ENCODE measurements around the gene MARK3.

The MARK3 gene

DNA sequence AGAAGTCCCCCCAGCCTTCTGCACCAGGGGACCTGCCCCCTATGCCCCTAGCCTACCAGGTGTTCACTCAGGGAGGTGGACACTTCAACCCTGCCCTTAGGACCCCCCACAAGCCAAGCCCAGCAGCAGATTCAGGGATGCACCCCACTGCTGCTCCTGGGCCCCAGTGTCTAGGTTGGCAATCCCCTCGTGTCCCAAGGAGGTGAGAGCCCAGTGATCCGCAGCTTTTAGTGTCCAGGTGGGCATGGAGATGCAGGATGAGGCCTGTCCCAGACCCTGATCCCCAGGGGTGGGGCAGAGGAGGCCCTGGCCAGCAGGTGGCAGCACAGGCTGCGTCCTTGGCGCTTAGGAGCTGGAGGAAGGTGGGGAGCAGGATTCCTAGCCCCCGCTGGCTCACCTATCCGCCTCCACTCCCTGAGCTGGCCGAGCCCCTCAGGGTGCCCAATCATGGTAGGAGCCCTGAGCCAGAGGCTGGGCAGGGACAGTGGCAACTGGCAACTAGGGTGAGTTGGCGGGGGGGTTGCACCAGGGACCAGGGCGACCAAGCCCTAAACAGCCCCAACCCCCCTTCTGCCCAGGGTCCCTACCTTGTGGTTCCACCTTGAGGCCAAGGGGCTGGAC, 133.3 kb downstream of the MARK3 start:
- H3K9me3 ChIP-seq (ENCODE audit: control insufficient read depth, low read length) = no peaks in the 10 kb centered on the region
- H3K36me3 ChIP-seq (ENCODE audit: control insufficient read depth, insufficient read depth, low read length) = no peaks in the 10 kb centered on the region
- WGBS, 2 experiments = 63 to 64% methylated on average over 9 of the region's 9 CpGs
- no peak overlapping the region for H3K4me3 ChIP-seq (ENCODE audit: insufficient read depth, low read depth, low read length)
- H3K4me1 ChIP-seq (ENCODE audit: control insufficient read depth, insufficient read depth, low read length) = peaks cover 36% of the 10 kb centered on the region
- H3K27me3 ChIP-seq (ENCODE audit: control insufficient read depth, insufficient read depth, low read length, poor library complexity, severe bottlenecking) = peaks cover 24% of the 10 kb centered on the region
- H3K27ac ChIP-seq (ENCODE audit: insufficient read depth, low read depth, low read length, poor library complexity, severe bottlenecking) = no peak overlapping the region

DNA sequence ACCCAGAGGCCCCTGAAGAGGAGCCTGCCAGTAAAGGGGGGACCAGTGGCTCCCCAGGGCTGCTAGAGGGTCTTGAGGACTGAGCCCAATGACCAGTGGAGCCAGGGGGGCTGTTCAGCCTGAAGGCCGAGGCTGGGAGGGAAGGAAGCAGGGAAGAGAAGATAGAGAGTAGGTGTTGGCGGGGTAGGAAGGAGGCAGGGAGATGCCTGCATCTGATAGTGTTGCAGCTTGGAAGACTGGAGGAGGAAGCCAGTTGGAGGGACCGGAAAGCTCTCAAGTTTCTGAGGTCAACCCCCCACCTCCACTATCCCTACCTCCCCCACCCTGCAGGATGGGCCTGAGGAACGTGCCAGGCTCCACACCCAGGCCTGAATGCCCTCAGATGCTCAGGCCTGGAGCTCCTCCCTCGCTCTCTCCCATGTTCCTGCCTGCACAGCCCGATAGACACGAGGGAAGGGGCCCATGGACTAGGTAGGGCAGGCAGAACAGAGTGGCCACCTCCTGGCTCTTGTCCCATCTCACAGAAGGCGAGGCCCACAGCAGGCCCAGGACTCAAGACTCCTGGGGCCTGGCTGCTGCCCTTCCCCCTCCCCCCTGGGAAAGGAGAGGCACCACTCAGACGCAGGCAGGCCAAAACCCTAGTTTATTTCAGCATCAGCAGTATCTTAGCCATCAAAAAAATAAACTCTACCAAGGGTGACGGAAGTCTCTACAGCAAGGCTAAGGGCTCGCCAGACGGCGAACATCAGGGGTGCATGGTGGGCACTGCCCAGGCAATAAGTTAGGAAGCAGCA, 134.0 kb downstream of the MARK3 start:
- H3K4me1 ChIP-seq (ENCODE audit: control insufficient read depth, insufficient read depth, low read length) = peaks cover 38% of the 10 kb centered on the region
- H3K4me3 ChIP-seq (ENCODE audit: insufficient read depth, low read depth, low read length) = no peak overlapping the region
- H3K36me3 ChIP-seq (ENCODE audit: control insufficient read depth, insufficient read depth, low read length) = no peaks in the 10 kb centered on the region
- H3K27me3 ChIP-seq (ENCODE audit: control insufficient read depth, insufficient read depth, low read length, poor library complexity, severe bottlenecking) = peaks cover 31% of the 10 kb centered on the region
- no peaks in the 10 kb centered on the region for H3K9me3 ChIP-seq (ENCODE audit: control insufficient read depth, low read length)
- WGBS, 2 experiments = 85 to 88% methylated on average over 13 of the region's 13 CpGs
- H3K27ac ChIP-seq (ENCODE audit: insufficient read depth, low read depth, low read length, poor library complexity, severe bottlenecking) = no peak overlapping the region

DNA sequence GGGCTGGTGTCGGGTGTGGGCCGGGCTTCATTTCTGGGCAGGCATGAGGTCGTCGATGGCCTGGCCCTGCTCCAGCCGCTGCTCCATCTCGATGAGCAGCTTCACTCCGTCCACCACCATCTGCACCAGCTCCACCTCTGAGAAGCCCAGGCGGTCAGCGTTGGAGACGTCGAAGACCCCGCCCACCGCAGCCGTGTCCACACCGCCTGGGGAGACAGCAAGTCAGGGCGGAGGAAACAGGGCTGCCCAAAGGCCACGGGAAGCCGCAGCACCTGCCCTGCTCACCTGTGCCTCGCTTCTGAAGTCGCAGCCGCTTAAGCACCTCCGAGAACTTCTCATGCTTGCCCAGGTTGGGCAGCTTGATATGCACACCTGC, 134.6 kb downstream of the MARK3 start:
- Histone ChIP-seq H3K4me1 (ENCODE audit: control insufficient read depth, insufficient read depth, low read length) (peaks cover 43% of the 10 kb centered on the region), H3K9me3 (ENCODE audit: control insufficient read depth, low read length) (no peaks in the 10 kb centered on the region), H3K27me3 (ENCODE audit: control insufficient read depth, insufficient read depth, low read length, poor library complexity, severe bottlenecking) (peaks cover 37% of the 10 kb centered on the region), H3K36me3 (ENCODE audit: control insufficient read depth, insufficient read depth, low read length) (no peaks in the 10 kb centered on the region), H3K4me3 (ENCODE audit: insufficient read depth, low read depth, low read length) (no peak overlapping the region), H3K27ac (ENCODE audit: insufficient read depth, low read depth, low read length, poor library complexity, severe bottlenecking) (no peak overlapping the region)
- 93 to 94% methylated on average over 22 of the region's 22 CpGs for WGBS, 2 experiments

DNA sequence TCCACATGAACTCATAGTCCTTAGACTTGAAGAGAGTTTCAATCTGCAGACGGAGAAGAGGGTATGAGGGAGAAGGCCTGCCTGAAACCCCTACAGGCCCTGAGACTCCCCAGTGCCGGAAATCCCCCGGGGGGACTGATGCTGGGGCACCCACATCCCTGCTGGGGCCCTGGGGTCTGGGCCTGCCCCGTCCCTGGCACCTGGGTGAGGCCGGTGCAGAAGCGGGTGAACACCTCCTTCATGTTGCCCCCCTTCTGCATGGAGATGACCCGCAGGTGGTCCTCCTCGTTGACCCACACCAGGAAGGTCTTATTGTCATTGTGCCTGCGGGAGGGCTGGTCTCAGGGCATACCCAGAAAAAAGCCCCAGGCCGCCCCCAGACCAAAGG, 135.0 kb downstream of the MARK3 start:
- Histone ChIP-seq H3K36me3 (ENCODE audit: control insufficient read depth, insufficient read depth, low read length) (no peaks in the 10 kb centered on the region), H3K4me1 (ENCODE audit: control insufficient read depth, insufficient read depth, low read length) (peaks cover 43% of the 10 kb centered on the region), H3K4me3 (ENCODE audit: insufficient read depth, low read depth, low read length) (peak overlapping the region; percentile 67), H3K27ac (ENCODE audit: insufficient read depth, low read depth, low read length, poor library complexity, severe bottlenecking) (no peak overlapping the region), H3K27me3 (ENCODE audit: control insufficient read depth, insufficient read depth, low read length, poor library complexity, severe bottlenecking) (peaks cover 38% of the 10 kb centered on the region), H3K9me3 (ENCODE audit: control insufficient read depth, low read length) (no peaks in the 10 kb centered on the region)
- WGBS, 2 experiments = 79 to 86% methylated on average over 10 of the region's 10 CpGs

DNA sequence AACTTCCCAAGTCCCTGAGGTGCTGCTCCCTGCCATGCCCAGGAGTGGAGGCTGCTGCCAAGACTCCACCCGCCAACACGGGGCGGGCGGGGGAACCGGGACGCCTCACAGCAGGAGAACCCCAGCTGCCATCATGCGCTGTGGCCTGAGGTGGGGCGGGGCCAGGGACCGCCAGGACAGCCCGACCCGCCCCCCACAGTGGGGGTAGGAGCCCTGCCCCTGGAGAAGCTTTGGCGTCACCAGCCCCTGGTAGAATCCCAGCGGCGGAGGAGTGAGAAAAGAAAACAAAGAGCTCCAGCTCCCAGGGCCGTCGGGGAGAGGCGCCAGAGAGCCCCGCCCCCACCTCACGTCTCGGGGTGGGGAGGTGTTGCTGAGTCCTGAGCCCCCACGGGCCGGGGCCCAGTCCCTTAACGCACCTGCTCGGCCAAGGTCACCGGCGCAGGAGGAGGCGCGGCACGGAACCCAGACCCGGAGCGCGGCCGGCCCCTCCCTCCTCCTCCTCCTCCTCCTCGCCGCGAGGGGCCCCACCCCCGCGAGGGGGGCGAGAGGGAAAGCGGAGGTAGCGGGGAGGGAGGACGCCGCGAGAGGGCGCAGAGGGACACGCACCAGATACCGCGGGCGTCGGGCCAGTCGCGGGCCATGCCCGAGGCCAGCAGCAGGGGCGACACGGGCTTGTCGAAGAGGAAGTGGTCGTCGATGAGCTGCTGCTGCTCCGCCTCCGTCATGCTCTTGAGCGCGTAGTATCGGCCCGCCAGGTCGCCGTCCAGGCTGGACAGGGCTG, 135.6 kb downstream of the MARK3 start:
- Histone ChIP-seq H3K27ac (ENCODE audit: insufficient read depth, low read depth, low read length, poor library complexity, severe bottlenecking) (peak overlapping the region; percentile 59), H3K4me1 (ENCODE audit: control insufficient read depth, insufficient read depth, low read length) (peaks cover 43% of the 10 kb centered on the region)

DNA sequence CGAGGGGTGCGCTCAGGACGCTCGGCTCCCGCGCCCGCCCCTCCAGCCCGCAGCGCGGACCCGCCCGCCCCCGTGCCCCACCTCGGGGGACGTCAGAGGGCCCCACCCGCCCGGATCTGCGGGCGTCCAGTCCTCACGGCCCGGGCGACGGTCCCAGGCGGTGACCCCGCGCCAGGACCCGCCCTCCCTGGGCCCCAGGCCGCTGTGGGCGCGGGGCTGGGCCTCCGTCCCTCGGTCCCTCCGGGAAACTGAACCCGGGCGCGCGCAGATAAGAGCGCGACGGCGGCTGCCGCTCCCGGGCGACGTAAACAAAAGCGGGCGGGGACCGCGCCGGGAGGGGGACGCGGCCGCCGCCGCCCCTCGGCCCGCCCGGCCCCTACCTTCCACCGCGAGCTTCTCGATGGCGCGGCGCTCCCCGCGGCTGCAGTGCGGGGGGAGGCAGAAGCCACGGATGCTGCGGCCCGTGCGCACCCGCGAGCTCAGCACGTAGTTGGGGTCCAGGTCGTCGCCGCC, 136.3 kb downstream of the MARK3 start:
- Histone ChIP-seq H3K36me3 (ENCODE audit: control insufficient read depth, insufficient read depth, low read length) (no peaks in the 10 kb centered on the region), H3K4me3 (ENCODE audit: insufficient read depth, low read depth, low read length) (peak overlapping the region; percentile 67), H3K27me3 (ENCODE audit: control insufficient read depth, insufficient read depth, low read length, poor library complexity, severe bottlenecking) (peaks cover 38% of the 10 kb centered on the region), H3K27ac (ENCODE audit: insufficient read depth, low read depth, low read length, poor library complexity, severe bottlenecking) (no peak overlapping the region), H3K4me1 (ENCODE audit: control insufficient read depth, insufficient read depth, low read length) (peaks cover 43% of the 10 kb centered on the region), H3K9me3 (ENCODE audit: control insufficient read depth, low read length) (no peaks in the 10 kb centered on the region)
- 1% methylated on average over 77 of the region's 77 CpGs for WGBS, 2 experiments

More for the DNA sequence above, 135.6 kb downstream of the MARK3 start:
- Histone ChIP-seq H3K4me3 (ENCODE audit: insufficient read depth, low read depth, low read length) (peak overlapping the region; percentile 67), H3K27me3 (ENCODE audit: control insufficient read depth, insufficient read depth, low read length, poor library complexity, severe bottlenecking) (peaks cover 38% of the 10 kb centered on the region), H3K36me3 (ENCODE audit: control insufficient read depth, insufficient read depth, low read length) (no peaks in the 10 kb centered on the region), H3K9me3 (ENCODE audit: control insufficient read depth, low read length) (no peaks in the 10 kb centered on the region)
- 4 to 6% methylated on average over 66 of the region's 66 CpGs for WGBS, 2 experiments

DNA sequence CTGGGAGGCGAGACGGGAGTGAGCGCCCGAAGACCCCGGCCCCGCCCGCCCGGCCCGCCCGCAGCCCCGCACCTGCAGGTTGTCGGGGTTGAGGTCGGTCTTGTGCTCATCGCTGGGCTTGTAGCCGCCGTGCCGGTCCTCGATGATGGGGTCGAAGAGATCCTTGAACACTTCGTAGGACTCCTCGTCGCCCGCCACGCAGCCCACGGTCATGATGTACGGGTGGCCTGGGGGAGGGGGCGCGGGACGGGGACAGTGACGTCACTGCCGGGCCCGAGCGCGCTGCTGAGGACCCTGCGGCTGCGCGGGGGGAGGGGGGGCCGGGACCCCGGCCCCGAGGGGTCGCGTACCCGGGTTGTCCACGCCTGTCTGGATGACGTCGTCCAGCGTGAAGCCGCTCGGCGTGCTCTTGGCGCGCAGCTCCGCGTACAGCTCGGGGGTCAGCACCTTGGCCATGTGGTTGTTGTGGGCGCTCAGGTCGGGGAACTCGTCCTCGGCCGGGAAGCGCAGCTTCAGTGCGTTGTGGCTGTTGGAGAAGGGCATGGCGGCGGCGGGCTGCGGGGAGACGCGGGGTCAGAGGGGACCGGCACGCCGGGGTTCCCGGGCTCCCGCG, 136.8 kb downstream of the MARK3 start:
- 0% methylated on average over 74 of the region's 74 CpGs for WGBS, 2 experiments
- H3K27me3 ChIP-seq (ENCODE audit: control insufficient read depth, insufficient read depth, low read length, poor library complexity, severe bottlenecking) = peaks cover 38% of the 10 kb centered on the region
- peak overlapping the region; percentile 16 for H3K27ac ChIP-seq (ENCODE audit: insufficient read depth, low read depth, low read length, poor library complexity, severe bottlenecking)
- no peaks in the 10 kb centered on the region for H3K9me3 ChIP-seq (ENCODE audit: control insufficient read depth, low read length)
- H3K36me3 ChIP-seq (ENCODE audit: control insufficient read depth, insufficient read depth, low read length) = no peaks in the 10 kb centered on the region
- peak overlapping the region; percentile 67 for H3K4me3 ChIP-seq (ENCODE audit: insufficient read depth, low read depth, low read length)
- peaks cover 43% of the 10 kb centered on the region for H3K4me1 ChIP-seq (ENCODE audit: control insufficient read depth, insufficient read depth, low read length)

DNA sequence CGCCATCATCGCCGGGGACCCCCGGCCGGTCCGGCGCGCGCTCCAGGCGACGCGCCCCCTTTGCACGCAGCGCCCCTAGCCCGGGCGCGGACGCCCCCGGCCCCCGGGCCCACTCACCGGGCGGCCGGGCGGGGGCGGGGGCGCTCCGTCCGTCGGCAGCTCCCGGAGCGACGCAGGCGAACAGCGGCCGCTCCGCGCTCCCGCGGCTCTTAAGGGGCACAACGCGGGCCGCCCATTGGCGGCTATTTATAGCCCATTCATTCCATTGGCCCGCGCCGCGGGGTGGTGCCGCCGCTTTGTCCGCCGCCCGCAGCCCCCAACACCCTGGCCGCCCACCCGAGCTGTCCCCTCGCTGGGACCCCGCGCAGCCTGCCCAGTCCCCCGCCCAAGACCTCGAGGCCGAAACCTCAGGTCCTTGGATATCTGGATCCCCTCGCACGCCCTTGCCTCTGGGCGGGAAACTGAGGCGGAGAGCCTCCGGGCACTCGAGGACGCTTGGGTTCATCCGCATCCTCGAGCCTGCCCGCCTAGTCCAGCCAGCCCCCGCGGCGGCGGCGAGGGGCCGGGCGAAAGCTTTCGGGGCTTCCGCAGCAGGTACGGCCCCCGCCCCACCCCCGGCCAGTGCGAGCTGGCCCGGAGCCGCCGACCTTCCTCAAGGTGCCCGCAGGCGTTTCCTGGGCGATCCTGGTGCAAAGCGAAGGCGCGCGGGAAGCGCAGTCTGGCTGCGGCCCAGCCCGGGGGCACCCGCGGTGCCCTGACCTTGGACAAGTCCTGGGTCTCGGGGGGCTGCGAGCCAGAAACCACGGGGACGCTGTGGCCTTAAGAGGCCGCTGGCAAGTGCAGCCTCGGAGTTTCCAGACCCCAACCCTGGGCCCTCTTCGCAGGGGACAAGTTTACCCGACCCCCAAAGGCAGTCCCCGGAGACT, 137.7 kb downstream of the MARK3 start, which contains the start of gene CKB:
CKB (minus strand) TSS at position 182 of the 926 bp plus-strand sequence. CDS start 337 bp downstream, outside the sequence.
- no peaks in the 10 kb centered on the region for H3K36me3 ChIP-seq (ENCODE audit: control insufficient read depth, insufficient read depth, low read length)
- H3K27me3 ChIP-seq (ENCODE audit: control insufficient read depth, insufficient read depth, low read length, poor library complexity, severe bottlenecking) = peaks cover 38% of the 10 kb centered on the region
- no peaks in the 10 kb centered on the region for H3K9me3 ChIP-seq (ENCODE audit: control insufficient read depth, low read length)
- H3K27ac ChIP-seq (ENCODE audit: insufficient read depth, low read depth, low read length, poor library complexity, severe bottlenecking) = peak within 1 kb of the TSS; percentile 16
- H3K4me3 ChIP-seq (ENCODE audit: insufficient read depth, low read depth, low read length) = peak within 1 kb of the TSS; percentile 67
- H3K4me1 ChIP-seq (ENCODE audit: control insufficient read depth, insufficient read depth, low read length) = peaks cover 40% of the 10 kb centered on the region
- WGBS, 2 experiments = 1 to 2% methylated on average over 107 of the region's 107 CpGs

DNA sequence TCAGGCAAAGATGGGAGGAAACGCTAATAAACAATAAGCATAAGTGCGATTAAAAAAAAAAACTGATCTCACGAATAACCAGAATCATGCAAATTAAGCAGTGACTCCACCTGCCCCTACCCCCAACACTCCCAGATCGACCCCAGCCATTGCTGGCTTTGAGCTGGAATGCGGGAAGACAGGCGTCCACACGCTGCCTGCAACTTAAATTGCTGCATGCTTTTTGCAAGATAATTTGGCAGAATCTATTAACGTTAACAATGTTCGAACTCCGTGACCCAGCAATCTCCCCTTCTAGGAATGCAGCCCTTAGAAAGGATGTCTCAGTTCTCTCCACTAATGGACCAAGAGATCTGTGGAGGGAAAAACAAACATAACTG, 138.3 kb downstream of the MARK3 start:
- peaks cover 39% of the 10 kb centered on the region for H3K4me1 ChIP-seq (ENCODE audit: control insufficient read depth, insufficient read depth, low read length)
- no peaks in the 10 kb centered on the region for H3K9me3 ChIP-seq (ENCODE audit: control insufficient read depth, low read length)
- 29 to 33% methylated on average over 10 of the region's 10 CpGs for WGBS, 2 experiments
- H3K36me3 ChIP-seq (ENCODE audit: control insufficient read depth, insufficient read depth, low read length) = no peaks in the 10 kb centered on the region
- peak overlapping the region; percentile 67 for H3K4me3 ChIP-seq (ENCODE audit: insufficient read depth, low read depth, low read length)
- H3K27ac ChIP-seq (ENCODE audit: insufficient read depth, low read depth, low read length, poor library complexity, severe bottlenecking) = no peak overlapping the region
- peaks cover 38% of the 10 kb centered on the region for H3K27me3 ChIP-seq (ENCODE audit: control insufficient read depth, insufficient read depth, low read length, poor library complexity, severe bottlenecking)
